ENCODE data around the gene CUX1. TPM values are rescaled to one million over a fixed set of nuclear protein-coding genes. Genes with fewer than 3 reads are reported as not detected.

The CUX1 gene
- total and polyA plus RNA-seq, 2 donors (not counting 1 experiment from before 2014, with no cell fraction given) = 10.8 to 86.5 TPM

DNA sequence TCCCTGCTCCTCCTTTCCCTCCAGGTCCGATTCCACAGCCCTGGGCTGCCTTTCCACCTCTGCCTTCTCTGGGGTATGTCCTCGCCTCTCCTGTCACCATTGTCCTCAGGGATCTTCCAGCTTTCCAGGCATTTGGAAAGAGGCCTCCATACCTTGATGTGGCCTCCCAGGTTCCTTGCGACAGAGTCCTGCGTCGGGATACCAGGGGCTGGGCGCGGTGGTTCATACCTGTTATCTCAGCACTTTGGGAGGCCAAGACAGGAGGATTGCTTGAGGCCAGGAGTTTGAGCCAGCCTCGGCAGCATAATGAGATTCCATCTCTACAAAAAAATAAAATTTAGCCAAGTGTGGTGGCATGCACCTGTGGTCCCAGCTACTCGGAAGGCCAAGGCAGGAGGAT lies 171.1 kb downstream of the CUX1 start:
- Mint-ChIP-seq H3K27ac (no peak overlapping the region), H3K27me3 (no peaks in the 10 kb centered on the region), H3K4me1 (peaks cover 60% of the 10 kb centered on the region), H3K9me3 (ENCODE audit: insufficient read depth) (no peaks in the 10 kb centered on the region), H3K4me3 (peak overlapping the region; percentile 29)
- peaks cover 25% of the 10 kb centered on the region for H3K79me2 ChIP-seq (ENCODE audit: control insufficient read depth, insufficient read depth, low read length)
- H3K4me3 ChIP-seq (ENCODE audit: control extremely low read depth in 1 of 5, extremely low read depth in 1 of 5, insufficient read depth in 1 of 5, low read depth in 2 of 5, low read length in 4 of 5) = no peak overlapping the region
- no peaks in the 10 kb centered on the region for H3K27me3 ChIP-seq (replicated peaks in 1 of 4; ENCODE audit: control extremely low read depth in 1 of 4, control insufficient read depth in 3 of 4, insufficient read depth in 4 of 4, low read length in 3 of 4)
- CTCF ChIA-PET = no interaction called here
- ATAC-seq (ENCODE audit: low read depth) (no peak), DNase-seq (no peak)
- POLR2A ChIA-PET = interaction anchor here (0.6 kb wide), 1 partner anchor 133 kb away, joined by 4 read pairs; no protein-coding TSS in a partner anchor
- H3K4me2 ChIP-seq (replicated peaks; ENCODE audit: low read depth, low read length, poor library complexity, severe bottlenecking) = peak overlapping the region; percentile 26
- 91% methylated on average over 7 of the region's 9 CpGs for WGBS (ENCODE audit: insufficient coverage)
- H2AFZ ChIP-seq (ENCODE audit: insufficient read depth, low read depth, low read length, poor library complexity, severe bottlenecking) = no peak overlapping the region
- H3K9ac ChIP-seq (ENCODE audit: low read length) = no peak overlapping the region
- H4K20me1 ChIP-seq (ENCODE audit: control insufficient read depth, insufficient read depth, low read length, poor library complexity, severe bottlenecking) = peaks cover 15% of the 10 kb centered on the region
- peaks cover 0 to under 1% (median 0%) of the 10 kb centered on the region in 3 donors for H3K9me3 ChIP-seq (ENCODE audit: control extremely low read depth in 1 of 3, control insufficient read depth in 2 of 3, insufficient read depth in 1 of 3, low read length in 2 of 3)
- no peak overlapping the region for H3K27ac ChIP-seq (ENCODE audit: low read length in 2 of 2)
- TF ChIP-seq CTCF (IDR thresholded peaks at IDR 0.05) (no peak), EZH2 (IDR thresholded peaks at IDR 0.05; ENCODE audit: borderline replicate concordance, insufficient read depth, low read depth, low read length, poor library complexity, severe bottlenecking) (no peak)
- no peaks in the 10 kb centered on the region for H3K36me3 ChIP-seq (replicated peaks in 1 of 2; ENCODE audit: control extremely low read depth in 1 of 2, control insufficient read depth in 1 of 2, extremely low read depth in 1 of 2, insufficient read depth in 2 of 2, low read length in 1 of 2)
- H3K4me1 ChIP-seq (ENCODE audit: control insufficient read depth in 2 of 2, insufficient read depth in 2 of 2, low read length in 2 of 2) = peaks cover 35 to 61% of the 10 kb centered on the region in 2 donors
- intact Hi-C loops (cut with micrococcal nuclease) = loop anchor here (10.0 kb wide), 1 partner anchor 54 kb away; no protein-coding TSS in a partner anchor

DNA sequence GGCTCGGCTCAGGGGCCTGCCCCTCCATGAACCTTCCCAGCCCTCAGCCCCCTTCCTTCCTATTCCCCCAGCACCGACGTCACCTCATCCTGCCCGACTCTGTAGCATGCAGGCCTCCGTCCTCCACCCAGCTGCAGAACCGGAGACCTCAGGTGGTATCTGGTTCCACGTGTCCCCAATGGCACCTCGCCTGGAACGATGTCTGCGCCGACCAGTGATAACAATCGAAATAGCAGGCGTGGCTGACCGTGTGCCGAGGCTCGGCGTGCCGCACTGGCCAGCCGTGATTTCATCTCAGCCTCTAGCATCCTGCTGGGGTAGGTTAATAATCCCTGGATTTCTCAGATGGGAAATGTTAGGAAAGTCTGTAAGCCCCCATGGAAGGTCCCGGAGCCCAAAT lies 171.7 kb downstream of the CUX1 start:
- ChIA-PET POLR2A (interaction anchor here (0.6 kb wide), 1 partner anchor 134 kb away, joined by 4 read pairs; no protein-coding TSS in a partner anchor), CTCF (no interaction called here)
- 93% methylated on average over 20 of the region's 20 CpGs for WGBS (ENCODE audit: insufficient coverage)
- Histone ChIP-seq H3K9ac (ENCODE audit: low read length) (no peak overlapping the region), H4K20me1 (ENCODE audit: control insufficient read depth, insufficient read depth, low read length, poor library complexity, severe bottlenecking) (peaks cover 14% of the 10 kb centered on the region), H3K9me3 (ENCODE audit: control extremely low read depth in 1 of 3, control insufficient read depth in 2 of 3, insufficient read depth in 1 of 3, low read length in 2 of 3) (no peaks in the 10 kb centered on the region), H3K4me3 (ENCODE audit: control extremely low read depth in 1 of 5, extremely low read depth in 1 of 5, insufficient read depth in 1 of 5, low read depth in 2 of 5, low read length in 4 of 5) (no peak overlapping the region), H3K36me3 (replicated peaks in 1 of 2; ENCODE audit: control extremely low read depth in 1 of 2, control insufficient read depth in 1 of 2, extremely low read depth in 1 of 2, insufficient read depth in 2 of 2, low read length in 1 of 2) (no peaks in the 10 kb centered on the region), H3K4me2 (replicated peaks; ENCODE audit: low read depth, low read length, poor library complexity, severe bottlenecking) (no peak overlapping the region), H3K27me3 (replicated peaks in 1 of 4; ENCODE audit: control extremely low read depth in 1 of 4, control insufficient read depth in 3 of 4, insufficient read depth in 4 of 4, low read length in 3 of 4) (no peaks in the 10 kb centered on the region), H2AFZ (ENCODE audit: insufficient read depth, low read depth, low read length, poor library complexity, severe bottlenecking) (no peak overlapping the region), H3K79me2 (ENCODE audit: control insufficient read depth, insufficient read depth, low read length) (peaks cover 30% of the 10 kb centered on the region), H3K27ac (ENCODE audit: low read length in 2 of 2) (no peak overlapping the region), H3K4me1 (ENCODE audit: control insufficient read depth in 2 of 2, insufficient read depth in 2 of 2, low read length in 2 of 2) (peaks cover 35 to 64% of the 10 kb centered on the region in 2 donors)
- H3K9me3 Mint-ChIP-seq (ENCODE audit: insufficient read depth) = no peaks in the 10 kb centered on the region
- no peak for DNase-seq
- H3K4me1 Mint-ChIP-seq = peaks cover 63% of the 10 kb centered on the region
- ATAC-seq (ENCODE audit: low read depth) = no peak
- no peak overlapping the region for H3K27ac Mint-ChIP-seq
- H3K27me3 Mint-ChIP-seq = no peaks in the 10 kb centered on the region
- no peak overlapping the region for H3K4me3 Mint-ChIP-seq
- TF ChIP-seq CTCF (IDR thresholded peaks at IDR 0.05) (no peak), EZH2 (IDR thresholded peaks at IDR 0.05; ENCODE audit: borderline replicate concordance, insufficient read depth, low read depth, low read length, poor library complexity, severe bottlenecking) (no peak)
- intact Hi-C loops (cut with micrococcal nuclease) = loop anchor here (10.0 kb wide), 1 partner anchor 54 kb away; no protein-coding TSS in a partner anchor
